Activated T-cell treated with anti-CD3 and anti-CD28 coated beads, Interleukin-2, amount 50 U/mL, for 72 hours (primary cell): ENCODE measurements around the gene CDC34. TPM values are rescaled to one million over a fixed set of nuclear protein-coding genes. Genes with fewer than 3 reads are reported as not detected.
"Not testable (repeated sequence)": the region's sequence is repeated elsewhere in the genome, so short reads cannot be mapped to it uniquely, and the experiment has no call there.

ENCODE experiments used
- ATAC-seq, 2 donors: fragments of 150-1000 bp; cut with Tn5 transposase; replicated peaks in 1 of 2; 2 replicates each; pipeline ENCODE4 v1.10.0; 2021; ENCODE audit warnings: moderate library complexity in 2 of 2, mild to moderate bottlenecking in 1 of 2
- DNase-seq, 2 donors: peaks; one replicate each; pipeline ENCODE4 v3.0.0; 2021 to 2022; ENCODE audit warnings: mixed read lengths in 1 of 2
- H3K27ac Mint-ChIP-seq: one replicate; pipeline ENCODE4 v1.8.0; 2022; ENCODE audit warnings: mild to moderate bottlenecking, moderate library complexity, mixed read lengths
- H3K27me3 Mint-ChIP-seq: one replicate; pipeline ENCODE4 v1.8.0; 2022; ENCODE audit warnings: low read depth, mixed read lengths
- H3K36me3 Mint-ChIP-seq, 2 donors: one replicate each; pipeline ENCODE4 v1.8.0; 2022; ENCODE audit warnings: mixed read lengths in 2 of 2, mild to moderate bottlenecking in 1 of 2; ENCODE audit not compliant: insufficient read depth in 2 of 2
- H3K4me1 Mint-ChIP-seq: one replicate; pipeline ENCODE4 v1.8.0; 2022; ENCODE audit warnings: low read depth, mixed read lengths
- H3K4me3 Mint-ChIP-seq, 2 donors: one replicate each; pipeline ENCODE4 v1.8.0; 2022; ENCODE audit warnings: mild to moderate bottlenecking in 2 of 2, mixed read lengths in 2 of 2, moderate library complexity in 2 of 2
- H3K9me3 Mint-ChIP-seq, 2 donors: one replicate each; pipeline ENCODE4 v1.8.0; 2022; ENCODE audit warnings: mixed read lengths in 2 of 2
- total RNA-seq, 2 donors: library from RNA; stranded (reverse); gene quantifications; one replicate each; pipeline ENCODE4 v1.2.3, GENCODE V29; 2022

Gene CDC34
- total RNA-seq, 2 donors from 2014 or later: 48.4 to 56.1 TPM

- Mint-ChIP-seq H3K4me3 (no peak overlapping the region), H3K36me3 (no peaks in the 10 kb centered on the region), H3K9me3 (no peaks in the 10 kb centered on the region), H3K27ac (no peak overlapping the region), H3K4me1 (peaks cover 7% of the 10 kb centered on the region), H3K27me3 (no peaks in the 10 kb centered on the region)
- ATAC-seq: no peak
- no peak for DNase-seq
These were observed 48.8 kb downstream of the CDC34 start for GRCh38 chr19:580274-580835.

GRCh38 chr19:581399-582111, 50.0 kb downstream of the CDC34 start:
- DNase-seq (no peak), ATAC-seq (no peak)
- Mint-ChIP-seq H3K27me3 (no peaks in the 10 kb centered on the region), H3K4me1 (peaks cover under 1% of the 10 kb centered on the region), H3K9me3 (no peaks in the 10 kb centered on the region), H3K36me3 (no peaks in the 10 kb centered on the region), H3K27ac (no peak overlapping the region), H3K4me3 (no peak overlapping the region)

- Mint-ChIP-seq H3K36me3 (no peaks in the 10 kb centered on the region), H3K4me3 (no peak overlapping the region), H3K9me3 (no peaks in the 10 kb centered on the region), H3K27ac (no peak overlapping the region), H3K4me1 (no peaks in the 10 kb centered on the region), H3K27me3 (no peaks in the 10 kb centered on the region)
- DNase-seq: no peak
- no peak for ATAC-seq
These were observed 51.1 kb downstream of the CDC34 start for GRCh38 chr19:582497-583197.

- DNase-seq (no peak), ATAC-seq (no peak)
- Mint-ChIP-seq H3K27ac (no peak overlapping the region), H3K36me3 (no peaks in the 10 kb centered on the region), H3K4me1 (peaks cover 5% of the 10 kb centered on the region), H3K4me3 (no peak overlapping the region), H3K27me3 (no peaks in the 10 kb centered on the region), H3K9me3 (no peaks in the 10 kb centered on the region)
These were observed 51.8 kb downstream of the CDC34 start for GRCh38 chr19:583198-583967.

GRCh38 chr19:583968-584239, 52.3 kb downstream of the CDC34 start:
- Mint-ChIP-seq H3K36me3 (no peaks in the 10 kb centered on the region), H3K27me3 (peaks cover 3% of the 10 kb centered on the region), H3K4me3 (no peak overlapping the region), H3K4me1 (peaks cover 9% of the 10 kb centered on the region), H3K27ac (no peak overlapping the region), H3K9me3 (no peaks in the 10 kb centered on the region)
- no peak for ATAC-seq
- DNase-seq: no peak

- Mint-ChIP-seq H3K27me3 (peaks cover 7% of the 10 kb centered on the region), H3K27ac (no peak overlapping the region)
These were observed 52.9 kb downstream of the CDC34 start for GRCh38 chr19:584240-585001.

GRCh38 chr19:585146-585545, 53.6 kb downstream of the CDC34 start:
- not testable (repeated sequence) for H3K36me3 Mint-ChIP-seq, H3K4me3 Mint-ChIP-seq, H3K9me3 Mint-ChIP-seq, ATAC-seq, H3K27me3 Mint-ChIP-seq, DNase-seq, H3K27ac Mint-ChIP-seq
- peaks cover 13% of the 10 kb centered on the region for H3K4me1 Mint-ChIP-seq

More at GRCh38 chr19:584240-585001, 52.9 kb downstream of the CDC34 start:
- DNase-seq (peak; percentile 72 to 75), ATAC-seq (peak; percentile 62 to 63)
- H3K36me3 Mint-ChIP-seq: no peaks in the 10 kb centered on the region
- peaks cover 13% of the 10 kb centered on the region for H3K4me1 Mint-ChIP-seq
- no peaks in the 10 kb centered on the region for H3K9me3 Mint-ChIP-seq
- H3K4me3 Mint-ChIP-seq: no peak overlapping the region

- DNase-seq: no peak
- Mint-ChIP-seq H3K9me3 (no peaks in the 10 kb centered on the region), H3K4me3 (no peak overlapping the region)
These were observed 54.1 kb downstream of the CDC34 start for GRCh38 chr19:585551-586110.

GRCh38 chr19:588093-588740, 56.7 kb downstream of the CDC34 start:
- Mint-ChIP-seq H3K4me1 (peaks cover 13% of the 10 kb centered on the region), H3K9me3 (no peaks in the 10 kb centered on the region), H3K27me3 (peaks cover 12% of the 10 kb centered on the region), H3K4me3 (peak overlapping the region; percentile 37 to 73), H3K36me3 (no peaks in the 10 kb centered on the region), H3K27ac (no peak overlapping the region)
- DNase-seq (peak; percentile 77), ATAC-seq (peak; percentile 66 to 69)

More at GRCh38 chr19:585551-586110, 54.1 kb downstream of the CDC34 start:
- Mint-ChIP-seq H3K27me3 (peaks cover 7% of the 10 kb centered on the region), H3K36me3 (no peaks in the 10 kb centered on the region), H3K4me1 (peaks cover 13% of the 10 kb centered on the region), H3K27ac (no peak overlapping the region)
- ATAC-seq: no peak

GRCh38 chr19:588741-589692, 57.5 kb downstream of the CDC34 start:
- Mint-ChIP-seq H3K27me3 (peaks cover 12% of the 10 kb centered on the region), H3K36me3 (no peaks in the 10 kb centered on the region), H3K27ac (no peak overlapping the region), H3K9me3 (no peaks in the 10 kb centered on the region), H3K4me1 (peaks cover 13% of the 10 kb centered on the region), H3K4me3 (peak overlapping the region; percentile 65 to 73)
- DNase-seq (no peak), ATAC-seq (peak in 1 of 2 donors; percentile 12)

GRCh38 chr19:589693-590395, 58.3 kb downstream of the CDC34 start, which contains the start of gene HCN2:
Gene HCN2 (plus strand): TSS chr19:589881. CDS start chr19:589946, 65 bp downstream.
- ATAC-seq: peak; percentile 16 to 18
- Mint-ChIP-seq H3K9me3 (no peaks in the 10 kb centered on the region), H3K4me3 (peak within 1 kb of the TSS; percentile 65 to 73), H3K36me3 (no peaks in the 10 kb centered on the region), H3K27me3 (peaks cover 12% of the 10 kb centered on the region), H3K4me1 (peaks cover 13% of the 10 kb centered on the region), H3K27ac (no peak within 1 kb of the TSS)
- no peak for DNase-seq
